GM19452 (cell line): ENCODE results near the gene CA9.

ENCODE experiments used
- ATAC-seq: cut with Tn5 transposase; IDR thresholded peaks from one replicate; pipeline ENCODE4 v1.9.1; 2021; ENCODE audit not compliant: unreplicated experiment

The CA9 gene

DNA sequence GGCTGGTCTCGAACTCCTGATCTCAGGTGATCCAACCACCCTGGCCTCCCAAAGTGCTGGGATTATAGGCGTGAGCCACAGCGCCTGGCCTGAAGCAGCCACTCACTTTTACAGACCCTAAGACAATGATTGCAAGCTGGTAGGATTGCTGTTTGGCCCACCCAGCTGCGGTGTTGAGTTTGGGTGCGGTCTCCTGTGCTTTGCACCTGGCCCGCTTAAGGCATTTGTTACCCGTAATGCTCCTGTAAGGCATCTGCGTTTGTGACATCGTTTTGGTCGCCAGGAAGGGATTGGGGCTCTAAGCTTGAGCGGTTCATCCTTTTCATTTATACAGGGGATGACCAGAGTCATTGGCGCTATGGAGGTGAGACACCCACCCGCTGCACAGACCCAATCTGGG, 1.5 kb downstream of the CA9 start:
- no peak for ATAC-seq

DNA sequence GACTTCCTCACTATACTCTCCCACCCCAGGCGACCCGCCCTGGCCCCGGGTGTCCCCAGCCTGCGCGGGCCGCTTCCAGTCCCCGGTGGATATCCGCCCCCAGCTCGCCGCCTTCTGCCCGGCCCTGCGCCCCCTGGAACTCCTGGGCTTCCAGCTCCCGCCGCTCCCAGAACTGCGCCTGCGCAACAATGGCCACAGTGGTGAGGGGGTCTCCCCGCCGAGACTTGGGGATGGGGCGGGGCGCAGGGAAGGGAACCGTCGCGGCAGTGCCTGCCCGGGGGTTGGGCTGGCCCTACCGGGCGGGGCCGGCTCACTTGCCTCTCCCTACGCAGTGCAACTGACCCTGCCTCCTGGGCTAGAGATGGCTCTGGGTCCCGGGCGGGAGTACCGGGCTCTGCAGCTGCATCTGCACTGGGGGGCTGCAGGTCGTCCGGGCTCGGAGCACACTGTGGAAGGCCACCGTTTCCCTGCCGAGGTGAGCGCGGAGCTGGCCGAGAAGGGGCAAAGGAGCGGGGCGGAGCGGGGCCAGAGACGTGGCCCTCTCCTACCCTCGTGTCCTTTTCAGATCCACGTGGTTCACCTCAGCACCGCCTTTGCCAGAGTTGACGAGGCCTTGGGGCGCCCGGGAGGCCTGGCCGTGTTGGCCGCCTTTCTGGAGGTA, 2.1 kb downstream of the CA9 start:
- no peak for ATAC-seq

DNA sequence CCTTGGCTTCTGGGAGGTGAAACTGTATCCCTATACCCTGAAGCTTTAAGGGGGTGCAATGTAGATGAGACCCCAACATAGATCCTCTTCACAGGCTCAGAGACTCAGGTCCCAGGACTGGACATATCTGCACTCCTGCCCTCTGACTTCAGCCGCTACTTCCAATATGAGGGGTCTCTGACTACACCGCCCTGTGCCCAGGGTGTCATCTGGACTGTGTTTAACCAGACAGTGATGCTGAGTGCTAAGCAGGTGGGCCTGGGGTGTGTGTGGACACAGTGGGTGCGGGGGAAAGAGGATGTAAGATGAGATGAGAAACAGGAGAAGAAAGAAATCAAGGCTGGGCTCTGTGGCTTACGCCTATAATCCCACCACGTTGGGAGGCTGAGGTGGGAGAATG, 5.4 kb downstream of the CA9 start:
- no peak for ATAC-seq

DNA sequence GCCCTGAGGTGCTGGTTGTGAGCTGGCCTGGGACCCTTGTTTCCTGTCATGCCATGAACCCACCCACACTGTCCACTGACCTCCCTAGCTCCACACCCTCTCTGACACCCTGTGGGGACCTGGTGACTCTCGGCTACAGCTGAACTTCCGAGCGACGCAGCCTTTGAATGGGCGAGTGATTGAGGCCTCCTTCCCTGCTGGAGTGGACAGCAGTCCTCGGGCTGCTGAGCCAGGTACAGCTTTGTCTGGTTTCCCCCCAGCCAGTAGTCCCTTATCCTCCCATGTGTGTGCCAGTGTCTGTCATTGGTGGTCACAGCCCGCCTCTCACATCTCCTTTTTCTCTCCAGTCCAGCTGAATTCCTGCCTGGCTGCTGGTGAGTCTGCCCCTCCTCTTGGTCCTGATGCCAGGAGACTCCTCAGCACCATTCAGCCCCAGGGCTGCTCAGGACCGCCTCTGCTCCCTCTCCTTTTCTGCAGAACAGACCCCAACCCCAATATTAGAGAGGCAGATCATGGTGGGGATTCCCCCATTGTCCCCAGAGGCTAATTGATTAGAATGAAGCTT, 6.1 kb downstream of the CA9 start:
- ATAC-seq = no peak

DNA sequence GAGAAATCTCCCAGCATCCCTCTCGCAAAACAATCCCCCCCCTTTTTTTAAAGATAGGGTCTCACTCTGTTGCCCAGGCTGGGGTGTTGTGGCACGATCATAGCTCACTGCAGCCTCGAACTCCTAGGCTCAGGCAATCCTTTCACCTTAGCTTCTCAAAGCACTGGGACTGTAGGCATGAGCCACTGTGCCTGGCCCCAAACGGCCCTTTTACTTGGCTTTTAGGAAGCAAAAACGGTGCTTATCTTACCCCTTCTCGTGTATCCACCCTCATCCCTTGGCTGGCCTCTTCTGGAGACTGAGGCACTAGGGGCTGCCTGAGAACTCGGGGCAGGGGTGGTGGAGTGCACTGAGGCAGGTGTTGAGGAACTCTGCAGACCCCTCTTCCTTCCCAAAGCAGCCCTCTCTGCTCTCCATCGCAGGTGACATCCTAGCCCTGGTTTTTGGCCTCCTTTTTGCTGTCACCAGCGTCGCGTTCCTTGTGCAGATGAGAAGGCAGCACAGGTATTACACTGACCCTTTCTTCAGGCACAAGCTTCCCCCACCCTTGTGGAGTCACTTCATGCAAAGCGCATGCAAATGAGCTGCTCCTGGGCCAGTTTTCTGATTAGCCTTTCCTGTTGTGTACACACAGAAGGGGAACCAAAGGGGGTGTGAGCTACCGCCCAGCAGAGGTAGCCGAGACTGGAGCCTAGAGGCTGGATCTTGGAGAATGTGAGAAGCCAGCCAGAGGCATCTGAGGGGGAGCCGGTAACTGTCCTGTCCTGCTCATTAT, 6.8 kb downstream of the CA9 start:
- no peak for ATAC-seq

DNA sequence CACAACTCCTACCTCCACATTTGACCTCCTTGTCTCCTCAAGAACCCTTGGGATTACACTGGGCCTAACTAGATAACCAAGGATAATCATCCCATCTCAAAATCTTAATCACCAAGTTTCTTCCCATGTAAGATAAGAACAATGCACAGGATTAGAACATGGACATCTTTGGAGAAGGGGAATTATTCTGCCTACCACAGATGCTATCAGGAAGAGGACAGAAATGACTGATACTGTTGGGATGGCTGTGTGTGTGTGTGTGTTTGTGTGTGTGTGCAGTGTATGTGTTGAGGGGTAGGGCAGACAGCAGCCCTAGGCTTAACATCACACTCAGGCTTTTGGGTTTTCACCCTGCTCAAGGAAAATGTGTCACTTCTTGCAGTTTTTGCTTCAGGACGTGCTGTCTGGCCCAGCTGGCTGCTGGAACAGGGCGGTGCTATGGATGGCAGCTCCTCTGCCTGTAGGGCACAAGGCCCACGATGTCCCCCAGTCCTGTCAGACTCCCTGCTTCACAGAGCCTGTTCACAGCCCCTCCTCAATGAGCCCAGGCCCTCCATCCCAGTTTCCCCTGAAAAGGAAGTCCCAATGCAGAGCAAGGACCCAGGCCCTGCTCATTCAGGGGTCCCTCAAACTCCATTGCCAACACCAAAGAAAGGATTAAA, 7.7 kb downstream of the CA9 start:
- ATAC-seq = no peak

DNA sequence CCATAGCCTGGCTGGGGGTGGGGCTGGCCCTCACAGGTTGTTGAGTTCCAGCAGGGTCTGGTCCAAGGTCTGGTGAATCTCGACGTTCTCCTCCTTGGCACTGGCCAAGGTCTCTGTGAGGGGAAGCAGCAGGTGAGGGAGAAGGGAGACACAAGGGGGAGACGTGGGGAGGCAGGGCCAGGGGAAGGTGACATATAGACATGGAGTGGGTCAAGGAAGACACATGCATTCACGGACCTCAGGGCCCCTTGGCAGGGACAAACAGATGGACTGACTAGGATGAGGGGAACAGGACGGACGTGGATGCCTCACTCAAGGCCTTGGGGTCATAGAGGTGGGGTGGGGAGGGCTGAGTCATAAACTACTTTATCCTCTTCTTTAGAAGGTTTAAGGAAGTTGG, 8.3 kb downstream of the CA9 start:
- no peak for ATAC-seq

DNA sequence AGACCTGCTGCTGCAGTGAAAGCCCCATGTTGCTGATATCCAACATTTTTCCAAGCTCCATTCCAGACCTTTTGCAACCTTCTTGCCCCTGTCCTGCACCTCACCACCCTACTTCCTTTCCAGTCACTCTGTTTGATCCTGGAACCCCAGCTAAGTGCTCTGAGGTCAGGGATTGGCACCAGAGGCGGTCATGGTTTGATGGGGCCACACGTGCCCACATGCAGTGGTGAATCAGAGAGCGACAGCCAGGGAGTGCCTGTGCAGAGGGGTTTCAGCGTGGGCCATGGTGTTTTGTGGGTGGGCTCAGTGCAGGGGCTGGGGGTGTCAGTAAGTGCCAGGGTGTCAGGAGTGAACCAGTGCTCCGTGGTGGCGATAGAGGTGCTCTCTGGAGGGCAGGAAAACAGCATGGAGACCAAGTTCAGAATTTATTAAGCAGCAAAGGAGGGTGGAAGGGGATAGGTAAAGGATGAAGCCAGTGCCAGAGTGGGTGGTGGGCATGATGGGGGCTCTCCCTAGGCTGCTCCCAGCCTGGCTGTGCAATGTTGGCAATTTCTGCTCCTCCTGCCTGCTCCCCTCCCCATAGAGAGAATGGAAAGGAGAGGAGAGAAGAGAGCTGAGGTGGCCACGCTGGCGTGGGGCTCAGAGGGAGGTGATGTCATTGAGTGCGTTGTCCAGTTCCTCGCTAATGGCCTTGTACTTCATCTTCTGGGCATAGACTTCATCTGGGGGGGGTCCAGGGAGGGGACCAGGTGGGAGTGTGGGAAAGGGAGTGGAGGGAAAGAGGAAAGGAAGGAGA, 9.0 kb downstream of the CA9 start:
- no peak for ATAC-seq

DNA sequence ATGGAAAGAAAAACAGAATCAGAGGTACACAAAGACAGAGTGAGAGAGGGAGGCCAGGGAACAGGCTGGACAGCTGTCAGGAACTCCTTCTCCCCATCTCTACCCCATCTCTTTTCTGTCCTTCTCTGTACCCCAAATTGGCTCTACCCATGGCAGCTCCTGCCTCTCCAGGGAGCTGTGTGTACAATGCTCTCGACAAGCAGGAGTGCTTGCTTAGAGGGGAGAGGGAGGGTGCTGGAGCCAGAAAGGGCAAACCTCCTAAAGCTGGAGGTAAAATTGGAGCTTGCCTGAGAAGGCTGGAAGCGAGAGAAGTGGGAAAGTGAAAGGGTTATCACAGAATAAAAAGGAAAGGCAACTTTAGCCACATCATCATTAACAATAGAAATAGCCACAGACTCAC, 9.6 kb downstream of the CA9 start:
- ATAC-seq = no peak

DNA sequence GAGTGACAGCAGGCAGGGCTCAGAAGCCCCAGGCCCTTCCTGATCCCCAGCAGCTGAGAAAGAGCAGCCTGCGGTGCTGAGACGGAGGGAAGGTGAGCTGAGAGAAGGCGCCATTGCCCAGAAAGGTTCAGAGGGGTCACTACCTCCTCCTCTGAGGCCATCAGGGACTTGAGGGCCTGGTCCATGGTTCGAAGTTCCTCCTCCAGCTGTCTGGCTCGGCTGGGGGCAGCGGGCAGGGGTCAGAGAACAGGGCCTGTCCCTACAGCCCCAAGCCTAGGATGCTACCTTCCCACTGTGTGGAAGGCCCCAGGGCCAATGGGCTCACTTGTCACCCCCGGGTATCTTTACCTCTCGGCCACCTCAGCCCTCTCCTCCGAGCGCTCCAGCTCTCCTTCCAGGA, 11.2 kb downstream of the CA9 start:
- ATAC-seq = no peak

DNA sequence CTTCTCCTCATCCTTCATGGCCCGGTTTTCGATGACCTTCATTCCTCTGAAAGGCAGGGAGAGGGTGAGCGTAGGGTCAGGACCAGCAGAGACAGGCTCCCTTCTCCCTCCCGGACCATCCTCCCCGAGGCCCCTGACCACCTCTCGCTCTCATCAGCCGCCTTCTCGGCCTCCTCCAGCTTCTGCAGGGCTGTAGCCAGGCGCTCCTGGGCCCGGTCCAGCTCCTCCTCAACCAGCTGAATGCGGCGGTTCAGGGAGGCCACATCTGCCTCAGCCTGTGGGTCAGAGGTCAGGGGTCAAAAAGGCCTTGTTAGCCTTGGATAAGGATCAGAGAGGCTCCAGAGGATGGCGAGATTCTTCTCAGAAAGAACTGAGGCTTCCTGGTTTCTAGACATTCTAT, 11.8 kb downstream of the CA9 start:
- no peak for ATAC-seq

DNA sequence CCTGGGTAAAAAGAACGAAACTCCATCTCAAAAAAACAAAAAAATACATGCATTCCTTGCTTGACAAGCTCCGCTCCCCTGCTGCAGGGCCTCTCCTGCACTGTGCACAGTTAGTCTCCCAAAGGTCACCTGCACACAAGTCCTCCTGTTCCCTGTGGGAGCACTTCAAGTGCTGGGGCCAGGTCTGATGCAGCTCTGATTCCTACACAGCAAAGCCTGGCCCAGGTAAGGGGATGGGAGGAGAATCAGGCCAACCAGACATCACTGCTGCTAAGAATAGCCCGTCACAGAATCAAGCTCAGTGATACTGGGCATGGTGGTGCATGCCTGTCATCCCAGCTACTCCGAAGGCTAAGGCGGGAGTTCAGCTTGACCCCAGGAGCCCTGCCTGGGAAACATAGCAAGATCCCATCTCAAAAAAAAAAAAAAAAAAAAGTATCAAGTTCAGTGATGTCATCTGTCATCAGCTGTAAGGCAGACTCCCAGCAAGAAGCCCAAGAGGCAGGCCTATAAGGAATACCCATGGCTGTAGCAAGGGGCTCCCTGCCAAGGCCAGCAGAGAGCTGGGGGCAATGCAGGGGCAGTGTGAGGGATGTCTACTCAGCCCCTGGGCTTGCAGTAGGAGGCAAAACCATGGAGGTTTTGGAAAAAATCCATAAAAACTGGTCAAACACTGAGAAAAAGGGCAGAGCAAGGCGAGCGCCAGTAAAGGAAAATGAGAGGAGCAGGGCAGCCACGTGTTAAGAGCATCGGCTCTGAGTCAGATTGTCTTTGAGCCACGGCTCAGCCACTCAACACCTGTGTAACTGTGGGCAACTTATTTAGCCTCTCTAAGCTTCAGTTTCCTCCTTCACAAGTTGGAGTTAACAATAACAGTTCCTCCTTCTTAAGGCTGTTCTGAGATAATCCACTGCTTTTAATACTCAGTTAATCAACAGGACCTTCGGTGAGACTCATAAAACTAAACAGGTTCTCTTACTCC, 12.8 kb downstream of the CA9 start:
- no peak for ATAC-seq

DNA sequence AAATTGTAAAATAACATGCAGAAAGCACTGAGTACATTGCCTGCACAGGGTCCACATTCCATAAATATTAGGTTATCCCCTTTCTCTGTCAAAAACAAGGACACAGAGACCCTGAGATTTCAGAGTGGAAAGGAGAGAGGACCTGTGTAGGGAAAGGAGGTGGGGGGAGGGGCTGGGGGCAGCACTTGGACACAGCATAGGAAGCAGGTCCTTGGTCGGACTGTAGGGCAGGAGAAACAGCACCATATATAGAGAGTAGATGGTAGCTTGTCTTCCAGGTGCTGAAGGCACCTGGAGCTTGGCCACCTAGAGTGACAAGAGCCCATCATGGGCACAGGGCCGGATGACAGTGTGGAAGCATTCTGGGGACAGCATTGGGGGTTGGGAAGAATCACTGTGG, 13.6 kb downstream of the CA9 start:
- ATAC-seq = no peak

DNA sequence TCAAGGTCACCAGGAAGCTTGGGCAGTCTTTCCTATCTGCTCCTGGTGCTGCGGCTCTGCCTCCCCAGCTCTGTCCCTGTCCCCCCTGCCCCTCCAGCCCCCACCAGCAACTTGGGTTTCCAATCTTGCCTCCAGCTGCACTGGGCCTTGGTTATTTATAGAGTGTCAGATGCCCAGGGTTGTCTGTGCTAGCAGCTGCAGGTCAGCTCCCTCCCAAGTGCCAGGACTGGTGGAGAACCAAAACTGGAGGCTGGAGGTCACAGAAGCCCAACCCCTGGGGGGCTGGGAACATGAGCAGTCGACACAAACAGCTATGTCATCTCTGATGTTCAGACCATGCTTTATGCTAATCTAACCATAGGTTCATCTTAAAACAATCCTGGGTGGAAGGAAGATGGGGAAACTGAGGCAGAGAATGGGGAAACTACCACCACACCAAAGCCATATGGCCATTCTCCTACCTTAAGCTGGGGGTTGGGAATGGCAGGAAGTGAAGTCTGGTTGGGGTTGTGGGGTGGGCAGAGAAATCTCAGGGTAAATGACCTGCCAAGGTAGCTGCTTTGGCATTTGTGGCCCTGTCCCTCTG, 14.3 kb downstream of the CA9 start:
- no peak for ATAC-seq

DNA sequence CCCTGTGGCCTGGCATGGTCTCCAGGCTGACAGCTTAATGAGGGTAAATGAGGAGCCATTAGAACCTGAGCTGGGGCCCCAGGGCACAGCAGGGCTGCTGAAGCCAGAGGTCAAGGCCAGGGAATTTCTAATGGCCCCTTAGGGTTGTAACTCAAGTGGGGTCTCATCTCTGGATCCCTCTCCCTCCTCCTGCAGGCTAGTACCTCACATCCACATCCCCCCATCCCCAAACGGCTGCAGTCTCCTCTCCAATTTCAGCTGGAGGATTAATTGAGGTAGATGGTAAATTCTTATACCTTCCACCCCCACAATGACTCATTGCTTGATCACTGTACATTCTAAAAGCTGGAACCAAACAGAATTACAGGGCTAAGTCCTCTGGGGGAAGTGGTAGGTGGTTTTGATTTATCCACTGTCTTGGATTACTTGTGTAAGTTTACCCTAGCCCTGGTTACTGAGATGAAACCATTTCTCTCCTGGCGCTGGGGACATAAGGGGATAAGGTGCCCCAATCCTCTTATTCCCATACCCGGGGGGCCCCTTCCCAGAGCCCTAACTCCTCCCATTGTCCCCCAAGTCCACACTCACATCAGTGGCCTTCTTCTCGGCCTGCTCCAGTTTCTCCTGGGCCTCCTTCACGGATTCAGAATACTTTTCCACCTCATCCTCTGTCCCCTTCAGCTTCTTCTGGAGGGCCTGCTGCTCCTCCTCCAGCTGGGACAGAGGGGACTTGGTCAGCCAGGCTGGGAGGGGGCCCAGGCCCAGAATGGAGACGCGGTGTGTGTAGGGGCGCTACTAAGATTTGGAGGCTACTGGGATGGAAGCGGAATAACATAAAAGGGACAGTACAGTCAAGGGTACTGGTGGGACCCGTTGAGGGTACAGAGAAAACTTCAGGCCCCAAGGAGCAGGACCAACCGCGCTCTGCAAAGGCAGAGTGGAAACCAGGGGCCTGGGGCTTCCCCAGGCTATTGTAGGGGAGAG, 15.1 kb downstream of the CA9 start:
- no peak for ATAC-seq

DNA sequence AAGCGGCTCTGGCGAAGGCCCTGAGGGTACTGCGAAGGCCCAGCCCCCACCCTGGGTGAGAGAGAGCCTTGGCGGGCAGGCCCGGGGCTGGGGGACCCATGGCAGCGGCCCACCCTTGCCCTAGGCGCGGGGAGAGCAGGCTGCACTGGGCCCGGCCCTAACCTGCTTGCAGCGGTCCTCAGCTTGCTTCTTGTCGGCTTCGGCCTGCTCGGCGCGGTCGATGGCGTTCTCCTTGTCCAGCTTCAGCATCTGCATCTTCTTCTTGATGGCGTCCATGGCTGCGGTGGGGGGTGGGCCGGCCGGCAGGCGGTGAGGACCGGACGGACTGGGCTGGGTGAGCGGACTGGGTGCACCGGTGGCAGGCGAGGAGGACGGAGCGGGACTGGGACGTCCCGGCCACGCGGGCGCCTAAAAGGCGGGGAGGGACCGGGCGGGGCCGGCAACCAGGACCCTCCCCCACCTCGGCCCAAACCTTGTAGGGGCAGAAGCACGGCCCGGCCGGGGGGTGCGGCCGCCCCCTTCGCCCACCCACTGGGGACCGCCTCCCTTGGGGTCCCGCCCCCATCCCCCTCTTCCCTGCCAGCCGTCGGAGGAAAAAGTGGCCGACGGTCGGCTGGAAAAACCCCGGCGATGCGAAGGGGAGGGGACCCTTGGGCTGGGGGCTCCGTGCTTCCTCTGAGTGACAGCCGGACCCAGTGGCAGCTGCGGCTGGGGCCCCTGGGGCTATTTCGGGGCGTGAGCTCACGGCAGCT, 16.0 kb downstream of the CA9 start, which contains the start of gene TPM2:
Gene TPM2 (minus strand): TSS at position 384 of the 752 bp plus-strand sequence. CDS start 108 bp downstream, at position 276.
- no peak for ATAC-seq

DNA sequence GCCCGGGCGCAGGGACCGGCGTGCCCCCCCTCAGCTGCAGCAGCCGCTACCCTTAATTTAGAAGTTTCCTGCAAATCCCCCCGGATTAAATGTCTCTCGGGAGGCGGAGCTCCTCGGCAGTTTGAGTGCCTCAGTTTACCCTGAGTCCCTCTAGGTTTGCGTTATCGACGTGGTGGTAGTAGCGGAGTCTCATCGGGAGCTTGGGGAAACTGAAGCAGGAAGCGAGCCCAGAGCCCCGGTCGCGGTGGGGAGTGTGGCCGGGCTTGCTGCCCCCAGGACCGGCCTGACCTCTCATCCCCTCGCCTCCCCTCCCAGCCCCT, 16.5 kb downstream of the CA9 start:
- ATAC-seq = no peak
